K562 (cell line): ENCODE data around the gene C1orf21. TPM values are rescaled to one million over a fixed set of nuclear protein-coding genes. Genes with fewer than 3 reads are reported as not detected.
A peak's percentile ranks its signal among the peaks of the same experiment; 100 is the strongest.

Experiments used
- ATAC-seq: fragments of 200-7000 bp; cut with Tn5 transposase; 3 replicates; pipeline ENCODE4 v1.9.1; 2020; ENCODE audit warnings: moderate library complexity
- BruUV-seq: library from RNA; stranded (reverse); fragments of 400-500 nt; replicated peaks from 2 replicates; lab custom pipeline; 2021; lab: Mats Ljungman, UMichigan
- CTCF ChIA-PET: fragments of 300-600 bp; formaldehyde crosslinking; extraction: SDS; loops from one replicate; lab custom pipeline; 2021; ENCODE audit warnings: low intra/inter-chr PET ratio; lab: Yijun Ruan, JAX
- POLR2A ChIA-PET: fragments of 300-600, 350-650 bp; sonication (Branson Sonifier 250); formaldehyde crosslinking; extraction: SDS; loops from one replicate; lab custom pipeline; 2021; ENCODE audit warnings: antibody characterized with exemption, inconsistent platforms; lab: Yijun Ruan, JAX
- DNase-seq, 4 experiments: peaks; one replicate each; pipeline versions ENCODE4 v3.0.0 to v3.0.0-alpha.2; 2011 to 2018; ENCODE audit warnings: low spot score in 3 of 4, mixed read lengths in 3 of 4; ENCODE audit errors: extremely low read depth in 1 of 4
- FAIRE-seq: peaks from 2 replicates; lab custom pipeline; 2011; peaks lifted over from hg19 to GRCh38; lab: Jason Lieb, UNC
- H2AFZ ChIP-seq: 2 replicates; pipeline ENCODE4 v1.6.0; 2011; ENCODE audit warnings: low read depth, low read length, control low read depth, inconsistent platforms
- H3K27ac ChIP-seq: fragments of 200-600 bp; 3 replicates; pipeline ENCODE4 v1.8.0; 2011; ENCODE audit warnings: low read depth, mild to moderate bottlenecking, control low read depth, inconsistent platforms, low read length, moderate library complexity, mixed read lengths; ENCODE audit errors: extremely low read depth
- H3K27me3 ChIP-seq, 2 experiments: fragments of 300-600 bp in 1 of 2; 2 replicates in 1 of 2; 3 replicates in 1 of 2; pipeline versions ENCODE4 v1.6.0 to v1.8.0; 2011; ENCODE audit warnings: inconsistent platforms in 2 of 2, low read length in 2 of 2, mild to moderate bottlenecking in 1 of 2, mixed read lengths in 1 of 2, moderate library complexity in 1 of 2; ENCODE audit not compliant: control insufficient read depth in 2 of 2, insufficient read depth in 2 of 2
- H3K36me3 ChIP-seq: fragments of 300-600 bp; 3 replicates; pipeline ENCODE4 v1.8.0; 2011; ENCODE audit warnings: mild to moderate bottlenecking, low read length, inconsistent platforms; ENCODE audit not compliant: control insufficient read depth, insufficient read depth
- H3K4me1 ChIP-seq, 2 experiments: fragments of 200-600 bp in 1 of 2; replicated peaks in 1 of 2; 2 replicates in 1 of 2; 3 replicates in 1 of 2; pipeline versions ENCODE4 v1.5.1 to v1.8.0; 2011; ENCODE audit warnings: inconsistent platforms in 2 of 2, low read length in 2 of 2, mild to moderate bottlenecking in 1 of 2, mixed read lengths in 1 of 2, moderate library complexity in 1 of 2; ENCODE audit not compliant: control insufficient read depth in 2 of 2, insufficient read depth in 2 of 2
- H3K4me2 ChIP-seq: 2 replicates; pipeline ENCODE4 v1.6.1; 2011; ENCODE audit warnings: low read length, control low read depth, inconsistent platforms, mixed read lengths; ENCODE audit not compliant: insufficient read depth
- H3K4me3 ChIP-seq: fragments of 200-600 bp; sonication (generic), shearing (Covaris generic); 2 replicates; pipeline ENCODE4 v1.5.1; 2016; ENCODE audit warnings: control low read depth, inconsistent platforms
- H3K79me2 ChIP-seq: fragments of 200-600 bp; 3 replicates; pipeline ENCODE4 v1.8.0; 2011; ENCODE audit warnings: low read length, inconsistent platforms; ENCODE audit not compliant: control insufficient read depth, insufficient read depth
- H3K9ac ChIP-seq, 2 experiments: 2 replicates each; pipeline versions ENCODE4 v1.6.0 to v1.6.1; 2011; ENCODE audit warnings: low read depth in 2 of 2, low read length in 2 of 2, control low read depth in 1 of 2, inconsistent platforms in 1 of 2, mild to moderate bottlenecking in 1 of 2, mixed read lengths in 1 of 2; ENCODE audit not compliant: insufficient read depth in 1 of 2
- H3K9me1 ChIP-seq: one replicate; pipeline ENCODE4 v1.6.0; 2011; ENCODE audit warnings: inconsistent platforms, mild to moderate bottlenecking, low read length, moderate library complexity; ENCODE audit not compliant: control insufficient read depth, insufficient read depth
- H3K9me3 ChIP-seq: replicated peaks from 2 replicates; pipeline ENCODE4 v1.5.1; 2011; ENCODE audit warnings: low read depth, low read length, inconsistent platforms; ENCODE audit not compliant: control insufficient read depth, insufficient read depth
- H4K20me1 ChIP-seq: replicated peaks from 2 replicates; pipeline ENCODE4 v1.6.1; 2011; ENCODE audit warnings: low read length, inconsistent platforms, mixed read lengths; ENCODE audit not compliant: control insufficient read depth, insufficient read depth
- CBFA2T2 ChIP-seq: fragments of 450-650 bp; conservative IDR thresholded peaks from 2 replicates; pipeline ENCODE4 v1.6.1; 2017; ENCODE audit warnings: mild to moderate bottlenecking
- CBX2 ChIP-seq: fragments of 200-600 bp; sonication (generic); IDR thresholded peaks from one replicate; pipeline ENCODE4 v1.6.1; 2012; ENCODE audit warnings: mild to moderate bottlenecking, low read length, inconsistent platforms; ENCODE audit not compliant: insufficient read depth, poor library complexity, severe bottlenecking
- RBFOX2 ChIP-seq: fragments of 200-400 bp; formaldehyde crosslinking; IDR thresholded peaks from 2 replicates; pipeline ENCODE4 v1.6.1; 2017; ENCODE audit warnings: low read depth, mild to moderate bottlenecking, low read length, moderate library complexity
- RBM39 ChIP-seq: fragments of 200-400 bp; formaldehyde crosslinking; optimal IDR thresholded peaks from 2 replicates; pipeline ENCODE3; 2018; ENCODE audit warnings: low read depth, low read length
- TCF7 ChIP-seq: sonication (generic); IDR thresholded peaks from 2 replicates; pipeline ENCODE4 v1.6.1; 2016; ENCODE audit warnings: antibody characterized with exemption, borderline replicate concordance
- TCF7L2 ChIP-seq: fragments of 150-350 bp; IDR thresholded peaks from 2 replicates; pipeline ENCODE4 v1.6.1; 2016; ENCODE audit warnings: low read depth, mild to moderate bottlenecking, low read length, moderate library complexity
- TEAD2 ChIP-seq: fragments of 450-650 bp; IDR thresholded peaks from 2 replicates; pipeline ENCODE4 v1.6.1; 2016; ENCODE audit warnings: missing genetic modification characterization, control low read depth, missing compliant biosample characterization
- TFAM ChIP-seq: fragments of 250-450 bp; sonication (Bioruptor Pico); conservative IDR thresholded peaks from 2 replicates; pipeline ENCODE4 v1.5.0; 2021; ENCODE audit warnings: mild to moderate bottlenecking, moderate library complexity
- whole genome bisulfite sequencing: fragments of 100-300 bp; shearing (Covaris generic); methylation state at CpG from one replicate; pipeline ENCODE4 v1.1.6; 2016; ENCODE audit warnings: low coverage, mixed read lengths; ENCODE audit not compliant: insufficient coverage; ENCODE audit errors: missing lambda C conversion rate; 5-methylcytosine and 5-hydroxymethylcytosine counted together
- in situ Hi-C: fragments of 300-500 bp; cut with MboI; formaldehyde crosslinking; loops from 4 replicates; pipeline ENCODE4 v1.15.0; 2018; ENCODE audit warnings: inconsistent platforms, mixed read lengths
- intact Hi-C: fragments of 100-400 bp; cut with micrococcal nuclease; formaldehyde crosslinking; loops from 2 replicates; pipeline ENCODE4 v1.14.2; 2022
- polyA plus RNA-seq, 8 experiments: library from polyadenylated mRNA; depleted of rRNA in 4 of 8; stranded (reverse) in 5 of 8; unstranded in 3 of 8; fragments of >200 nt; fragmentation: Nextera tagmentation in 2 of 8; fragmentation: Illumina TruSeq in 1 of 8; extraction: Ambion mirVana in 2 of 8; extraction: Trizol in 1 of 8; gene quantifications; 2 replicates each; pipeline versions ENCODE4 v1.2.1 to v1.2.3, GENCODE V29; 2011 to 2014; ENCODE audit warnings: inconsistent platforms in 1 of 8, missing spikeins in 1 of 8
- total RNA-seq, 7 experiments: library from RNA; depleted of rRNA in 6 of 7; stranded (reverse); fragments of >200 nt in 6 of 7; fragmentation: Illumina TruSeq in 2 of 7; extraction: Trizol in 2 of 7; gene quantifications; 2 replicates each; pipeline versions ENCODE4 v1.2.1 to v1.2.3, GENCODE V29; 2011 to 2021; ENCODE audit warnings: low replicate concordance in 1 of 7
- TF ChIP-seq, protein P1 (sequence below): fragments of 450-650 bp; formaldehyde crosslinking; IDR thresholded peaks from 2 replicates; pipeline ENCODE4 v1.4.0; 2022; ENCODE audit warnings: missing genetic modification characterization
- TF ChIP-seq, protein P2 (sequence below): fragments of 200-800 bp; sonication (Bioruptor generic); IDR thresholded peaks from 2 replicates; pipeline ENCODE4 v1.6.1; 2017; ENCODE audit warnings: missing genetic modification characterization, missing compliant biosample characterization
- TF ChIP-seq, protein P3 (sequence below): fragments of 450-650 bp; IDR thresholded peaks from one replicate; pipeline ENCODE4 v1.6.1; 2018; ENCODE audit warnings: mild to moderate bottlenecking, moderate library complexity; ENCODE audit not compliant: partially characterized antibody

The C1orf21 gene
- total and polyA plus RNA-seq, 9 of the 15 experiments (the other 6 are each of a cell fraction or from before 2014, with no cell fraction given), result under 0.01 to 0.31 (median 0.07) TPM

- POLR2A ChIA-PET, result interaction anchor here (0.7 kb wide), 1 partner anchor 21 kb away, joined by 3 read pairs; no protein-coding TSS in a partner anchor
- no peak for TF ChIP-seq TFAM (CRISPR knock-in tag)
- Histone ChIP-seq H3K9ac (peak overlapping the region in 1 of 2 experiments; percentile 89; a peak in 2 of 4 replicates), H3K4me2 (peak overlapping the region; percentile 71), H3K4me3 (no peak overlapping the region; the same call in 1 of the 2 replicates), H3K27ac (no peak overlapping the region), H3K4me1 (peaks cover 0 to 16% of the 10 kb centered on the region in 2 experiments; a peak in 3 of 5 replicates), H3K9me1 (no peaks in the 10 kb centered on the region), H3K27me3 (peaks cover 27 to 29% of the 10 kb centered on the region in 2 experiments), H4K20me1 (no peaks in the 10 kb centered on the region), H3K79me2 (no peaks in the 10 kb centered on the region), H3K36me3 (no peaks in the 10 kb centered on the region), H3K9me3 (no peaks in the 10 kb centered on the region), H2AFZ (no peak overlapping the region)
- no peak for ATAC-seq
- no TSS peak for BruUV-seq
- DNase-seq, result no peak
- in situ Hi-C loops (no loop called here), intact Hi-C loops (no loop called here)
- CTCF ChIA-PET, result no interaction called here
- FAIRE-seq, result no peak
- 31% methylated on average over 16 of the region's 17 CpGs for WGBS
Observed at GRCh38 chr1:184385865-184386311, 941 bp upstream of the C1orf21 start.

DNA sequence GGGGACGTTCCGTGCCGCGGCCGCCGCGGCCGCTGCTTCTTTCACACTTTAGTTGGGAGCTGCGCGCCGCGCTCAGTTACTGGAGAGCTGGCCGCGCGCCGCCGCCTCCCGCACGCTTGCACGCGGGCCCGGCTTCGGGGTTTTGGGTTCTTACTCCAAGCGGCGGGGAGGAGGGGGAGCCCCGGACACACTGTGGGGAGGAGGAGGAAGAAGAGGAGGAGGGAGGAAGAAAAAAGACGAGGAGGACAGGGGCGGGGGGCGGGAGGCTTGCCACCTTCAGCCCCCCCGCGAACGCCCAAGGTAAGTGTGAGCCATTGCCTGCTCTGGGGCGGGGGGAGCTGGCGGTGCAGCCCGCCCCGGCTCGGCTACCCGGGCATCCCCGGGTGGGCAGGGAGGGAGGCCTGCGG lies 243 bp downstream of the C1orf21 start:
- Histone ChIP-seq H3K9me1 (no peaks in the 10 kb centered on the region), H4K20me1 (no peaks in the 10 kb centered on the region), H3K4me2 (peak overlapping the region; percentile 71; the same call in 1 of the 2 replicates), H3K79me2 (no peaks in the 10 kb centered on the region), H3K27me3 (peaks cover 27 to 29% of the 10 kb centered on the region in 2 experiments), H3K4me3 (peak overlapping the region; percentile 48), H3K27ac (no peak overlapping the region), H3K4me1 (peaks cover 0 to 16% of the 10 kb centered on the region in 2 experiments; a peak in 3 of 5 replicates), H3K9ac (peak overlapping the region in 1 of 2 experiments; percentile 89; a peak in 2 of 4 replicates), H2AFZ (peak overlapping the region; percentile 81), H3K36me3 (no peaks in the 10 kb centered on the region), H3K9me3 (no peaks in the 10 kb centered on the region)
- ChIA-PET POLR2A (interaction anchor here (0.6 to 1.2 kb wide), 4 partner anchors 10 to 1070 kb away, joined by 3 read pairs; no protein-coding TSS in a partner anchor), CTCF (no interaction called here)
- BruUV-seq, result no TSS peak
- ATAC-seq (no peak), FAIRE-seq (no peak), DNase-seq (peak in 2 of 4 experiments; percentile 29 to 30)
- intact Hi-C loops (no loop called here), in situ Hi-C loops (no loop called here)
- 3% methylated on average over 20 of the region's 40 CpGs for WGBS
- TF ChIP-seq RBM39, result no peak
- no peak for TF ChIP-seq CBFA2T2
- TF ChIP-seq, protein P1, sequence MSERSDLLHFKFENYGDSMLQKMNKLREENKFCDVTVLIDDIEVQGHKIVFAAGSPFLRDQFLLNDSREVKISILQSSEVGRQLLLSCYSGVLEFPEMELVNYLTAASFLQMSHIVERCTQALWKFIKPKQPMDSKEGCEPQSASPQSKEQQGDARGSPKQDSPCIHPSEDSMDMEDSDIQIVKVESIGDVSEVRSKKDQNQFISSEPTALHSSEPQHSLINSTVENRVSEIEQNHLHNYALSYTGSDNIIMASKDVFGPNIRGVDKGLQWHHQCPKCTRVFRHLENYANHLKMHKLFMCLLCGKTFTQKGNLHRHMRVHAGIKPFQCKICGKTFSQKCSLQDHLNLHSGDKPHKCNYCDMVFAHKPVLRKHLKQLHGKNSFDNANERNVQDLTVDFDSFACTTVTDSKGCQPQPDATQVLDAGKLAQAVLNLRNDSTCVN (CRISPR knock-in tag), result no peak
- peak; percentile 33; the same call in 1 of the 2 replicates for TF ChIP-seq RBFOX2
- no peak for TF ChIP-seq TCF7L2
- TF ChIP-seq, protein P2, sequence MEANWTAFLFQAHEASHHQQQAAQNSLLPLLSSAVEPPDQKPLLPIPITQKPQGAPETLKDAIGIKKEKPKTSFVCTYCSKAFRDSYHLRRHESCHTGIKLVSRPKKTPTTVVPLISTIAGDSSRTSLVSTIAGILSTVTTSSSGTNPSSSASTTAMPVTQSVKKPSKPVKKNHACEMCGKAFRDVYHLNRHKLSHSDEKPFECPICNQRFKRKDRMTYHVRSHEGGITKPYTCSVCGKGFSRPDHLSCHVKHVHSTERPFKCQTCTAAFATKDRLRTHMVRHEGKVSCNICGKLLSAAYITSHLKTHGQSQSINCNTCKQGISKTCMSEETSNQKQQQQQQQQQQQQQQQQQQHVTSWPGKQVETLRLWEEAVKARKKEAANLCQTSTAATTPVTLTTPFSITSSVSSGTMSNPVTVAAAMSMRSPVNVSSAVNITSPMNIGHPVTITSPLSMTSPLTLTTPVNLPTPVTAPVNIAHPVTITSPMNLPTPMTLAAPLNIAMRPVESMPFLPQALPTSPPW (CRISPR knock-in tag), result peak; percentile 69
- TF ChIP-seq CBX2, result no peak
- TF ChIP-seq TCF7, result no peak
- TF ChIP-seq, protein P3, sequence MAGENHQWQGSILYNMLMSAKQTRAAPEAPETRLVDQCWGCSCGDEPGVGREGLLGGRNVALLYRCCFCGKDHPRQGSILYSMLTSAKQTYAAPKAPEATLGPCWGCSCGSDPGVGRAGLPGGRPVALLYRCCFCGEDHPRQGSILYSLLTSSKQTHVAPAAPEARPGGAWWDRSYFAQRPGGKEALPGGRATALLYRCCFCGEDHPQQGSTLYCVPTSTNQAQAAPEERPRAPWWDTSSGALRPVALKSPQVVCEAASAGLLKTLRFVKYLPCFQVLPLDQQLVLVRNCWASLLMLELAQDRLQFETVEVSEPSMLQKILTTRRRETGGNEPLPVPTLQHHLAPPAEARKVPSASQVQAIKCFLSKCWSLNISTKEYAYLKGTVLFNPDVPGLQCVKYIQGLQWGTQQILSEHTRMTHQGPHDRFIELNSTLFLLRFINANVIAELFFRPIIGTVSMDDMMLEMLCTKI, result no peak
- no peak for TF ChIP-seq TEAD2 (tag)
